K562 (cell line): ENCODE results near the gene TEX35. TPM values are rescaled to one million over a fixed set of nuclear protein-coding genes. Genes with fewer than 3 reads are reported as not detected.

Experiments used
- ATAC-seq: fragments of 200-7000 bp; cut with Tn5 transposase; 3 replicates; pipeline ENCODE4 v1.9.1; 2020; ENCODE audit warnings: moderate library complexity
- BruUV-seq: library from RNA; stranded (reverse); fragments of 400-500 nt; replicated peaks from 2 replicates; lab custom pipeline; 2021; lab: Mats Ljungman, UMichigan
- CTCF ChIA-PET: fragments of 300-600 bp; formaldehyde crosslinking; extraction: SDS; loops from one replicate; lab custom pipeline; 2021; ENCODE audit warnings: low intra/inter-chr PET ratio; lab: Yijun Ruan, JAX
- POLR2A ChIA-PET: fragments of 300-600, 350-650 bp; sonication (Branson Sonifier 250); formaldehyde crosslinking; extraction: SDS; loops from one replicate; lab custom pipeline; 2021; ENCODE audit warnings: antibody characterized with exemption, inconsistent platforms; lab: Yijun Ruan, JAX
- DNase-seq, 4 experiments: peaks; one replicate each; pipeline versions ENCODE4 v3.0.0 to v3.0.0-alpha.2; 2011 to 2018; ENCODE audit warnings: low spot score in 3 of 4, mixed read lengths in 3 of 4; ENCODE audit errors: extremely low read depth in 1 of 4
- FAIRE-seq: peaks from 2 replicates; lab custom pipeline; 2011; peaks lifted over from hg19 to GRCh38; lab: Jason Lieb, UNC
- H2AFZ ChIP-seq: 2 replicates; pipeline ENCODE4 v1.6.0; 2011; ENCODE audit warnings: low read depth, low read length, control low read depth, inconsistent platforms
- H3K27ac ChIP-seq: fragments of 200-600 bp; 3 replicates; pipeline ENCODE4 v1.8.0; 2011; ENCODE audit warnings: low read depth, mild to moderate bottlenecking, control low read depth, inconsistent platforms, low read length, moderate library complexity, mixed read lengths; ENCODE audit errors: extremely low read depth
- H3K27me3 ChIP-seq, 2 experiments: fragments of 300-600 bp in 1 of 2; 2 replicates in 1 of 2; 3 replicates in 1 of 2; pipeline versions ENCODE4 v1.6.0 to v1.8.0; 2011; ENCODE audit warnings: inconsistent platforms in 2 of 2, low read length in 2 of 2, mild to moderate bottlenecking in 1 of 2, mixed read lengths in 1 of 2, moderate library complexity in 1 of 2; ENCODE audit not compliant: control insufficient read depth in 2 of 2, insufficient read depth in 2 of 2
- H3K36me3 ChIP-seq: fragments of 300-600 bp; 3 replicates; pipeline ENCODE4 v1.8.0; 2011; ENCODE audit warnings: mild to moderate bottlenecking, low read length, inconsistent platforms; ENCODE audit not compliant: control insufficient read depth, insufficient read depth
- H3K4me1 ChIP-seq, 2 experiments: fragments of 200-600 bp in 1 of 2; replicated peaks in 1 of 2; 2 replicates in 1 of 2; 3 replicates in 1 of 2; pipeline versions ENCODE4 v1.5.1 to v1.8.0; 2011; ENCODE audit warnings: inconsistent platforms in 2 of 2, low read length in 2 of 2, mild to moderate bottlenecking in 1 of 2, mixed read lengths in 1 of 2, moderate library complexity in 1 of 2; ENCODE audit not compliant: control insufficient read depth in 2 of 2, insufficient read depth in 2 of 2
- H3K4me2 ChIP-seq: 2 replicates; pipeline ENCODE4 v1.6.1; 2011; ENCODE audit warnings: low read length, control low read depth, inconsistent platforms, mixed read lengths; ENCODE audit not compliant: insufficient read depth
- H3K4me3 ChIP-seq: fragments of 200-600 bp; sonication (generic), shearing (Covaris generic); 2 replicates; pipeline ENCODE4 v1.5.1; 2016; ENCODE audit warnings: control low read depth, inconsistent platforms
- H3K79me2 ChIP-seq: fragments of 200-600 bp; 3 replicates; pipeline ENCODE4 v1.8.0; 2011; ENCODE audit warnings: low read length, inconsistent platforms; ENCODE audit not compliant: control insufficient read depth, insufficient read depth
- H3K9ac ChIP-seq, 2 experiments: 2 replicates each; pipeline versions ENCODE4 v1.6.0 to v1.6.1; 2011; ENCODE audit warnings: low read depth in 2 of 2, low read length in 2 of 2, control low read depth in 1 of 2, inconsistent platforms in 1 of 2, mild to moderate bottlenecking in 1 of 2, mixed read lengths in 1 of 2; ENCODE audit not compliant: insufficient read depth in 1 of 2
- H3K9me1 ChIP-seq: one replicate; pipeline ENCODE4 v1.6.0; 2011; ENCODE audit warnings: inconsistent platforms, mild to moderate bottlenecking, low read length, moderate library complexity; ENCODE audit not compliant: control insufficient read depth, insufficient read depth
- H3K9me3 ChIP-seq: replicated peaks from 2 replicates; pipeline ENCODE4 v1.5.1; 2011; ENCODE audit warnings: low read depth, low read length, inconsistent platforms; ENCODE audit not compliant: control insufficient read depth, insufficient read depth
- H4K20me1 ChIP-seq: replicated peaks from 2 replicates; pipeline ENCODE4 v1.6.1; 2011; ENCODE audit warnings: low read length, inconsistent platforms, mixed read lengths; ENCODE audit not compliant: control insufficient read depth, insufficient read depth
- CCNT2 ChIP-seq: IDR thresholded peaks from 2 replicates; pipeline ENCODE4 v1.6.1; 2011; ENCODE audit warnings: borderline replicate concordance, low read depth, mild to moderate bottlenecking, moderate library complexity, mixed read lengths, low read length; ENCODE audit not compliant: insufficient read length; ENCODE audit errors: extremely low read depth
- CEBPG ChIP-seq, 3 experiments: fragments of 200-800 bp in 1 of 3; sonication (Bioruptor generic) in 1 of 3; sonication (generic) in 1 of 3; formaldehyde crosslinking in 1 of 3; IDR thresholded peaks in 2 of 3; conservative IDR thresholded peaks in 1 of 3; 2 replicates each; pipeline versions ENCODE4 v1.6.1 to v1.8.0; 2016 to 2022; ENCODE audit warnings: missing compliant biosample characterization in 2 of 3, missing genetic modification characterization in 2 of 3, mild to moderate bottlenecking in 1 of 3, missing genetic modification reagents in 1 of 3
- GABPB2 ChIP-seq: fragments of 250-450 bp; sonication (Bioruptor Pico); conservative IDR thresholded peaks from 2 replicates; pipeline ENCODE4 v1.5.1; 2021; ENCODE audit warnings: mild to moderate bottlenecking
- JUND ChIP-seq, 2 experiments: IDR thresholded peaks; 2 replicates in 1 of 2; 3 replicates in 1 of 2; pipeline ENCODE4 v1.6.1; 2011; ENCODE audit warnings: borderline replicate concordance in 2 of 2, low read depth in 2 of 2, low read length in 2 of 2, improper control_type of control experiment in 1 of 2, missing biosample characterization in 1 of 2, missing genetic modification characterization in 1 of 2, missing genetic modification reagents in 1 of 2
- POLR3G ChIP-seq: IDR thresholded peaks from 2 replicates; pipeline ENCODE4 v1.6.1; 2011; ENCODE audit not compliant: insufficient read length, insufficient replicate concordance; ENCODE audit errors: extremely low read depth
- SREBF2 ChIP-seq: sonication (generic); formaldehyde crosslinking; IDR thresholded peaks from 2 replicates; pipeline ENCODE4 v1.4.0; 2020; ENCODE audit warnings: mild to moderate bottlenecking, missing genetic modification reagents
- SRSF3 ChIP-seq: fragments of 200-400 bp; formaldehyde crosslinking; IDR thresholded peaks from 2 replicates; pipeline ENCODE4 v1.6.1; 2016; ENCODE audit warnings: mild to moderate bottlenecking, low read length, moderate library complexity; ENCODE audit not compliant: insufficient read depth
- STAG1 ChIP-seq: sonication (generic); formaldehyde crosslinking; IDR thresholded peaks from 2 replicates; pipeline ENCODE4 v1.5.0; 2020; ENCODE audit warnings: missing genetic modification reagents, borderline replicate concordance
- ZNF134 ChIP-seq: fragments of 250-450 bp; sonication (Bioruptor Pico); conservative IDR thresholded peaks from 2 replicates; pipeline ENCODE4 v1.4.0; 2020
- ZNF212 ChIP-seq: fragments of 450-650 bp; formaldehyde crosslinking; IDR thresholded peaks from 2 replicates; pipeline ENCODE4 v1.4.0; 2020; ENCODE audit warnings: mild to moderate bottlenecking
- WGBS: fragments of 100-300 bp; shearing (Covaris generic); methylation state at CpG from one replicate; pipeline ENCODE4 v1.1.6; 2016; ENCODE audit warnings: low coverage, mixed read lengths; ENCODE audit not compliant: insufficient coverage; ENCODE audit errors: missing lambda C conversion rate; 5-methylcytosine and 5-hydroxymethylcytosine counted together
- in situ Hi-C: fragments of 300-500 bp; cut with MboI; formaldehyde crosslinking; loops from 4 replicates; pipeline ENCODE4 v1.15.0; 2018; ENCODE audit warnings: inconsistent platforms, mixed read lengths
- intact Hi-C: fragments of 100-400 bp; cut with micrococcal nuclease; formaldehyde crosslinking; loops from 2 replicates; pipeline ENCODE4 v1.14.2; 2022
- polyA plus RNA-seq, 8 experiments: library from polyadenylated mRNA; depleted of rRNA in 4 of 8; stranded (reverse) in 5 of 8; unstranded in 3 of 8; fragments of >200 nt; fragmentation: Nextera tagmentation in 2 of 8; fragmentation: Illumina TruSeq in 1 of 8; extraction: Ambion mirVana in 2 of 8; extraction: Trizol in 1 of 8; gene quantifications; 2 replicates each; pipeline versions ENCODE4 v1.2.1 to v1.2.3, GENCODE V29; 2011 to 2014; ENCODE audit warnings: inconsistent platforms in 1 of 8, missing spikeins in 1 of 8
- total RNA-seq, 7 experiments: library from RNA; depleted of rRNA in 6 of 7; stranded (reverse); fragments of >200 nt in 6 of 7; fragmentation: Illumina TruSeq in 2 of 7; extraction: Trizol in 2 of 7; gene quantifications; 2 replicates each; pipeline versions ENCODE4 v1.2.1 to v1.2.3, GENCODE V29; 2011 to 2021; ENCODE audit warnings: low replicate concordance in 1 of 7
- TF ChIP-seq, protein P1 (sequence below): fragments of 450-650 bp; IDR thresholded peaks from 2 replicates; pipeline ENCODE4 v1.6.1; 2017; ENCODE audit warnings: antibody characterized with exemption
- TF ChIP-seq, protein P2 (sequence below): fragments of 250-450 bp; sonication (Bioruptor Pico); IDR thresholded peaks from 2 replicates; pipeline ENCODE4 v1.4.0; 2020

TEX35 gene
- total and polyA plus RNA-seq, 9 of the 15 experiments (the other 6 are each of a cell fraction or from before 2014, with no cell fraction given), result not detected

DNA sequence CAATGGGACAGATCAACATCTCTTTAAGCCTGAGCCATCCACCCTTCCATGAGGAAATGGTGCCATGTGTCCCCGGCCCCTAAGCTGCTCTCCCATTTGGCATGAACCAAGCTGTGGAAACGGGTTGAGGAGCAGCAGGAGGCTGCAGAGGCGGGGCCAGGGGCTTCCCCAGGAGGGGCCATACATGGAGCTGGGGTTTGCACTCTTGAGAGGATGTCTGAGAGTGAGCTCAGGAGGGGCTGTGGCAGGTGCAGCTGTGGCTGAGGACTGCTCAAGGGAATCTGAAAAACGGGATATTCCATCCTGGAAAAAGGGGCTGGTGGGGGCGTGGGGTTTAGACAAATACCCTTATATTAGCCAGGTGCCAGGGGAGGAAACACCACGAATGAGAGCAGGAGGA is 9.1 kb upstream of the TEX35 start (continued):
- TF ChIP-seq POLR3G (no peak), SREBF2 (no peak)
- TF ChIP-seq, protein P1, sequence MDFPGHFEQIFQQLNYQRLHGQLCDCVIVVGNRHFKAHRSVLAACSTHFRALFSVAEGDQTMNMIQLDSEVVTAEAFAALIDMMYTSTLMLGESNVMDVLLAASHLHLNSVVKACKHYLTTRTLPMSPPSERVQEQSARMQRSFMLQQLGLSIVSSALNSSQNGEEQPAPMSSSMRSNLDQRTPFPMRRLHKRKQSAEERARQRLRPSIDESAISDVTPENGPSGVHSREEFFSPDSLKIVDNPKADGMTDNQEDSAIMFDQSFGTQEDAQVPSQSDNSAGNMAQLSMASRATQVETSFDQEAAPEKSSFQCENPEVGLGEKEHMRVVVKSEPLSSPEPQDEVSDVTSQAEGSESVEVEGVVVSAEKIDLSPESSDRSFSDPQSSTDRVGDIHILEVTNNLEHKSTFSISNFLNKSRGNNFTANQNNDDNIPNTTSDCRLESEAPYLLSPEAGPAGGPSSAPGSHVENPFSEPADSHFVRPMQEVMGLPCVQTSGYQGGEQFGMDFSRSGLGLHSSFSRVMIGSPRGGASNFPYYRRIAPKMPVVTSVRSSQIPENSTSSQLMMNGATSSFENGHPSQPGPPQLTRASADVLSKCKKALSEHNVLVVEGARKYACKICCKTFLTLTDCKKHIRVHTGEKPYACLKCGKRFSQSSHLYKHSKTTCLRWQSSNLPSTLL, result no peak

DNA sequence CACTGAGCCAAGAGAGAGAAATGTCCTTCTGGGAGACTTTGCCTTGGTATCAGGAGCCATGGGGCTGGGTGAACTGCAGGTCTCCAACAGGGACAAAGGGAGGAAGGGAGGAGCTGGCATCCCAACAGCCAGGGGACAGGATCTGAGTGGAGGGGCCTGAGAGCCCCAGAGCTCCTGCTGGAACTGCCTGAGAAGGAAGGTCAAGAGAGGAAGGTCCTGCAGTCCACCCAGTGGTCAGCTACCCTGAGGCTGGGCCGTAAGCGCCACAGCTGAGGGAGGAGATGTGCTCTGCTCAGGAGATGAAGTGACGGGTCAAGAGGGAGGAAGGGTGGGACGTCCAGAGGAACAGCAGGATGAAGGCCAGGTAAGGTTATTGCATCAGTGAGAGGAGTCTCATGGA is 8.6 kb upstream of the TEX35 start:
- H3K9me3 ChIP-seq, result no peaks in the 10 kb centered on the region
- FAIRE-seq, result no peak
- TF ChIP-seq, protein P2, sequence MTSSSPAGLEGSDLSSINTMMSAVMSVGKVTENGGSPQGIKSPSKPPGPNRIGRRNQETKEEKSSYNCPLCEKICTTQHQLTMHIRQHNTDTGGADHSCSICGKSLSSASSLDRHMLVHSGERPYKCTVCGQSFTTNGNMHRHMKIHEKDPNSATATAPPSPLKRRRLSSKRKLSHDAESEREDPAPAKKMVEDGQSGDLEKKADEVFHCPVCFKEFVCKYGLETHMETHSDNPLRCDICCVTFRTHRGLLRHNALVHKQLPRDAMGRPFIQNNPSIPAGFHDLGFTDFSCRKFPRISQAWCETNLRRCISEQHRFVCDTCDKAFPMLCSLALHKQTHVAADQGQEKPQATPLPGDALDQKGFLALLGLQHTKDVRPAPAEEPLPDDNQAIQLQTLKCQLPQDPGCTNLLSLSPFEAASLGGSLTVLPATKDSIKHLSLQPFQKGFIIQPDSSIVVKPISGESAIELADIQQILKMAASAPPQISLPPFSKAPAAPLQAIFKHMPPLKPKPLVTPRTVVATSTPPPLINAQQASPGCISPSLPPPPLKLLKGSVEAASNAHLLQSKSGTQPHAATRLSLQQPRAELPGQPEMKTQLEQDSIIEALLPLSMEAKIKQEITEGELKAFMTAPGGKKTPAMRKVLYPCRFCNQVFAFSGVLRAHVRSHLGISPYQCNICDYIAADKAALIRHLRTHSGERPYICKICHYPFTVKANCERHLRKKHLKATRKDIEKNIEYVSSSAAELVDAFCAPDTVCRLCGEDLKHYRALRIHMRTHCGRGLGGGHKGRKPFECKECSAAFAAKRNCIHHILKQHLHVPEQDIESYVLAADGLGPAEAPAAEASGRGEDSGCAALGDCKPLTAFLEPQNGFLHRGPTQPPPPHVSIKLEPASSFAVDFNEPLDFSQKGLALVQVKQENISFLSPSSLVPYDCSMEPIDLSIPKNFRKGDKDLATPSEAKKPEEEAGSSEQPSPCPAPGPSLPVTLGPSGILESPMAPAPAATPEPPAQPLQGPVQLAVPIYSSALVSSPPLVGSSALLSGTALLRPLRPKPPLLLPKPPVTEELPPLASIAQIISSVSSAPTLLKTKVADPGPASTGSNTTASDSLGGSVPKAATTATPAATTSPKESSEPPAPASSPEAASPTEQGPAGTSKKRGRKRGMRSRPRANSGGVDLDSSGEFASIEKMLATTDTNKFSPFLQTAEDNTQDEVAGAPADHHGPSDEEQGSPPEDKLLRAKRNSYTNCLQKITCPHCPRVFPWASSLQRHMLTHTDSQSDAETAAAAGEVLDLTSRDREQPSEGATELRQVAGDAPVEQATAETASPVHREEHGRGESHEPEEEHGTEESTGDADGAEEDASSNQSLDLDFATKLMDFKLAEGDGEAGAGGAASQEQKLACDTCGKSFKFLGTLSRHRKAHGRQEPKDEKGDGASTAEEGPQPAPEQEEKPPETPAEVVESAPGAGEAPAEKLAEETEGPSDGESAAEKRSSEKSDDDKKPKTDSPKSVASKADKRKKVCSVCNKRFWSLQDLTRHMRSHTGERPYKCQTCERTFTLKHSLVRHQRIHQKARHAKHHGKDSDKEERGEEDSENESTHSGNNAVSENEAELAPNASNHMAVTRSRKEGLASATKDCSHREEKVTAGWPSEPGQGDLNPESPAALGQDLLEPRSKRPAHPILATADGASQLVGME (CRISPR knock-in tag), result no peak
- no peak for TF ChIP-seq STAG1 (CRISPR knock-in tag)
- no peak for TF ChIP-seq ZNF134 (CRISPR knock-in tag)
- TF ChIP-seq ZNF212, result no peak
- TF ChIP-seq SRSF3, result no peak
- TF ChIP-seq CEBPG (CRISPR knock-in tag; IDR thresholded peaks at IDR 0.05), result no peak
- TF ChIP-seq CEBPG (tag; conservative IDR thresholded peaks at IDR 0.05 in 1 of 2, IDR thresholded peaks at IDR 0.05 in 1 of 2), result no peak
- TF ChIP-seq GABPB2 (CRISPR knock-in tag), result no peak
- no peak for TF ChIP-seq JUND (IDR thresholded peaks at IDR 0.05; ENCODE audit: borderline replicate concordance, low read depth, low read length)
- TF ChIP-seq JUND (tag; IDR thresholded peaks at IDR 0.05; ENCODE audit: borderline replicate concordance, low read depth, low read length), result no peak
- TF ChIP-seq CCNT2, result no peak

More for the DNA sequence above, 8.6 kb upstream of the TEX35 start:
- Histone ChIP-seq H3K9ac (no peak overlapping the region), H3K79me2 (no peaks in the 10 kb centered on the region), H3K4me2 (no peak overlapping the region), H3K9me1 (peaks cover 3% of the 10 kb centered on the region), H2AFZ (no peak overlapping the region), H3K27me3 (peaks cover 9 to 40% of the 10 kb centered on the region in 2 experiments; a peak in 3 of 5 replicates), H4K20me1 (no peaks in the 10 kb centered on the region; the same call in 1 of the 2 replicates), H3K4me3 (no peak overlapping the region), H3K4me1 (peaks cover 4 to 8% of the 10 kb centered on the region in 2 experiments; a peak in 2 of 5 replicates), H3K36me3 (no peaks in the 10 kb centered on the region), H3K27ac (no peak overlapping the region)
- BruUV-seq, result no TSS peak
- in situ Hi-C loops (no loop called here), intact Hi-C loops (no loop called here)
- WGBS, result 6% methylated on average over 4 of the region's 4 CpGs
- DNase-seq (no peak), ATAC-seq (no peak)
- POLR2A ChIA-PET, result interaction anchor here (0.9 kb wide), 1 partner anchor 9 kb away, joined by 3 read pairs; no protein-coding TSS in a partner anchor
- CTCF ChIA-PET, result no interaction called here
